Activated CD8-positive, alpha-beta memory T cell treated with anti-CD3 and anti-CD28 coated beads, Interleukin-2, amount 50 U/mL, for 1 hour (primary cell): Measurements from ENCODE around the gene NAP1L4.
A peak's percentile ranks its signal among the peaks of the same experiment; 100 is the strongest.

ENCODE experiments used
- DNase-seq: peaks from one replicate; pipeline ENCODE4 v3.0.0-alpha.2; 2020; ENCODE audit errors: extremely low read depth

Gene NAP1L4, protein sequence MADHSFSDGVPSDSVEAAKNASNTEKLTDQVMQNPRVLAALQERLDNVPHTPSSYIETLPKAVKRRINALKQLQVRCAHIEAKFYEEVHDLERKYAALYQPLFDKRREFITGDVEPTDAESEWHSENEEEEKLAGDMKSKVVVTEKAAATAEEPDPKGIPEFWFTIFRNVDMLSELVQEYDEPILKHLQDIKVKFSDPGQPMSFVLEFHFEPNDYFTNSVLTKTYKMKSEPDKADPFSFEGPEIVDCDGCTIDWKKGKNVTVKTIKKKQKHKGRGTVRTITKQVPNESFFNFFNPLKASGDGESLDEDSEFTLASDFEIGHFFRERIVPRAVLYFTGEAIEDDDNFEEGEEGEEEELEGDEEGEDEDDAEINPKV

DNA sequence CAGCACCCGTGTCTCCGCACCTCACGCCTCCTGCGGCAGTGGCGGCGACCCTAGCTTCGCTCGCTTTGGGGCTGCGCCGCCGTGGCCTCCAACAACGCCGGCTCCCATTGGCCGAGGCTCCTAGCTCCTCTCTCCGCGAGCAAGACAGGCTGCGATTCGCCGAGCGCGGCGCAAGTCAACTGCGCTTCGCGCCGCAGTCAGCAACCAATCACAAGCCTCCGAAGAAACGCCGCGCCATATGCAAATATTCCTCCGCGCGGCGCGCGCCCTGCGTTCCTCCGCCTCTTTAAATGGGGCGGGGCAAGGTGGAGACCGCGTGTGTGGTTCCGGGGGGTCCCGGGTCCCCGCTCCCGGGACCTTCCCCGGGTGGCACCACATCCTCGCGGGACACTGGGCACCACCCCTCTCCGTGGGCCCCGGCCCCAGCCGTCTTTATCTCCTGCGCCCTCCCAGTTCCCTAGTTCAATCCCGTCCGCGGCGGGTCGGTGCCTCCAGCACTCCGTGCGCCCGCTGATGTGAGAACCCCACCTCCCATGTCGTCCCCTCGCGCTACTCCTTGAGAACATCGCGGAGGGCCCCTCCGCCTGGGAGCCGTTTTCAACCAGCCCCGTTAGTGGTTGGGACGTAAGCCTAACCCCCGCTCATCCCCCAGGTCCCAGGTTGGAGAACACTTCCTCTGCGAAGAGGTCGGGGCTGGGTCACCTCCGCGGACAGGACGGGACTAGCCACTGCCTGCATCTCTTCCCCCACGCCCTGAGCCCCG lies at the start of gene NAP1L4:
TSS of gene NAP1L4 (minus strand) at position 96 of the 763 bp plus-strand sequence. CDS start 13,109 bp downstream, outside the sequence.
- peak; percentile 81 for DNase-seq

DNA sequence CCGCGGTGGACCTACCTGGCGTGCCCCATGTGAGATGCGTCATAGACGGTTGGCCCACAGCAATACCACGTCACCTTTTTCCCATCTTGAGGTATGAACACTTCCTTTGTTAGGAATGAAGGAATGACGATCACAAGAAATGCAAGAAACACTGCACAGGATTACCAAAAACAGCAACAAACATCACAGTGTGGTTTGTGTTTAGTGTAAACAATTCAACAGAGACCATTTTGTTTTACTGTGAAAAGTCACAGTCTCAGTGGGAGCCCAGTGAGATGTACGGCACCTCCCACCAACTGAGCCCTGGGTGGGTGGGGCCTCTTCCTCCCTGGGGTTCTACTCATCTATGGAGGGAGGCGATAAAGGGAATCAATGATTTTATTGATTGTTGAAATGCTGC lies 48.8 kb upstream of the NAP1L4 start:
- DNase-seq = no peak

DNA sequence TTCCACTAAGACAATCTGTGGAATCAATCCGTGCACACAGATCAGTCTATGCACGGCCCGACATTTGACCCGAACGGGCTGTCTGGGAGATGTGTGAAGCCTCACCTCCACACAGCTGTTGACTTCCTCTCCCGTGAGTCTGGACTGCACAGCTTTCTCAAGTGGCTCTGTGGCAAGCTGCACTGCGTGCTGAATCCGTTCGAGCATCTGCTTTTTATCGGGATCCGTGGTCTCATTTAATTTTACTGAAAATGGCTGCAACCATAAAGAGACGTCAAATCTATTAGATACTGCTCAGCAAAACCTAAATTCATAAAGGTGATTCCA lies 45.8 kb upstream of the NAP1L4 start:
- DNase-seq = no peak

DNA sequence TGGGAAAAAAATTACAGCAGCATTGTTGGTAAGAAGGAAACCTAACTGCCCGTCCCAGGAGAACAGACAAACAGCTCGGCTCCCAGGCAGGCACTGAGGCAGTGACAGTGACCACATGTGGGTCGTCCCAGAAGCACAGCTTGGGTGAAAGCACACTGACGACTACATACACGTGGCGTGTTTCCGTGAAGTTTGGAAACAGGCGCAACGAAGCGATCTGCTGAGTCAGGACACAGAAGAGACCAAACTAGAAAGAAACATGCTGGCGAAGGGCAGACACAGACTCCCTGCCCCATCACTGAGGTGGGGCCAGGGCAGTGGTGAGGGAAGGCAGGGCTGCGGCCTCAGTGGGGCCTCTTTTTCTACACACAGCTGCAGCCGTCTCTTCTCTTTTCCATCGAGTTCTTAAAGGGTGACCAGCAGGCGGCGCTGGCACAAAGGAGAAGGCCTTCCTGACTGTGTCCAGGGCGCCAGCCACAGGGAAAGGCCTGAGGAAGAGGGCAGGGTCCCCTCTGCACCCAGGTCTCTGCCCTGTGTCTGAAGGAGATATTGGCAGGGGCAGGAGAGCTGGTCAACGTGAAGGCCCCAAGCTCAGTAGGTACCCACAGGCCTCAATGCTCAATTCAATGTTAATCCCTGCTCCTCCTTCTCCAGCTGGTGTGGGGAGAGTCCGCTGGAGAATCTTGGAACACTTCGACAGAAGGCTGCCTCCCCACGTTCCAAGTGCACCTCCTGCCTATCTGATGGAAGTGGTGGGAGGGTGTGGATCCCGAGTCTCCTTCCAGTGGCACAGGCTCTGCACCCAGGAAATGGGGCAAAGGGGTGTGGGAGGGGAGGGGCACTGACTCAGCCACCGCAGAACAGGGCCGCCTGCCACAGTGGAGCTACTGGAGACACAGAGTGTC lies 45.2 kb upstream of the NAP1L4 start:
- no peak for DNase-seq

DNA sequence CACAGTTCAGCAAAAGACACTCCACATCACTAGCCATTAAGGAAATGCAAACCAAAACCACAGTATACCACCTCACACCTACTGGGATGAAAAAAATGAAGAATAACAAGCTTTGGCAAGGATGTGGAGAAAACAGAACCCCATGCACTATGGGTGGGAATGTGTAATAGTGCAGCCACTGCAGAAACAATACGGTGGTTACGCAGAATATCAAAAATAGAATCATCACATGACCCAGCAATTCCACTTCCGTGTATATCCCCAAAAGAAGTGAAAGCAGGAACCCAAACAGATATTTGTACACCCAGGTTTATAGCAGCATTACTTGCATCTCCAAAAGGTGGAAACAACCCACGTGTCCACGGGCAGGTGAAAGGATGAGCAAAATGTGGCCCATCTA lies 44.3 kb upstream of the NAP1L4 start:
- DNase-seq = no peak

DNA sequence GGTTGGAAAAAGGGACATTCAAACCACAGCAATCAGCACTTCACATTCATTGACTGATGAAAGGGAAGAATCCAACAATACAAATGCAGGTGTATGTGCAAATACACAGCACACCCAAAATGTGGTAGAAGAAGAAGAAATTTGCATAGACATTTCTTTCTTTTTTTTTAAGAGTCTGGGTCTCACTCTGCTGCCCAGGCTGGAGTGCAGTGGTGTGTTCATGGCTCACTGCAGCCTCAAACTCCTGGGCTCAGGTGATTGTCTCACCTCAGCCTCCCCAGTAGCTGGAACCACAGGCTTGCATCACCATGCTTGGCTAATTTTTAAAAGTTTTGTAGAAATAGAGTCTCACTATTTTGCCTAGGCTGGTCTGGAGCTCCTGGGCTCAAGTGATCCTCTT lies 43.2 kb upstream of the NAP1L4 start:
- DNase-seq = no peak

DNA sequence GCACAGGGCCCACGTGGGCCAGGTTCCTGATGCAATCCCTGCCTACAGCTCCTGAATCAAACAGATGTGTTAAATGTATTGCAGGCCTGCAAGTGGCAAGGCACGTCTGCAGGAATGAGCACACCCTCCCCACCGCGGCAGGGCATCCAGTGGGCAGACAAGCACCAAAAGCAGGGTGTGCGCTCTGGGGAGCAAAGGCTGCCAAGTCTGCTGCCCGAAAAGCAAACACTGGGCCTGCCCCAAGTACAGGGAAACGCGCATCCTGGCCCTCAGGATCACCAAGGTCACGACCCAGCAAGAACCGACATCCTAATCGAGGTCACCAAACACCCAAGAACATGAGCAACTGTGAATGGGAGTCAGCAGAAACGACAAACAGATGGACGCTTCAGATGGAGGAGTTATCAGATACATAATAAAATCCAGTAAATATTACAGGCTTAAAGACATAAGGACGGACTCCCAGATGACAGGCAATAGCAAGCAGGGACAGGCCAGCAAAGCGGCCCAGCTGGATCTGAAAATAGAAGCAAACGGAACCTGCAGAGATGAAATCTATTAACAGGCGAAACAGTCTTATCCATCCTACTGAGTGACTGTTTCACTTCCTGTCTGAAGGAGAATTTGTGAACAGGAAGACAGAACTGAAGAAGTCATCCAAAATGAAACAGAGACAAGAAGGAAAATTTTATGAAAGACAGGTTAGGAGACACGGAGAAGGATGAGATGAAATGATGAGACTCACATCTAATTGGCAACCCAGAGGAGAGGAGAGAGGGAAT lies 38.4 kb upstream of the NAP1L4 start:
- no peak for DNase-seq

DNA sequence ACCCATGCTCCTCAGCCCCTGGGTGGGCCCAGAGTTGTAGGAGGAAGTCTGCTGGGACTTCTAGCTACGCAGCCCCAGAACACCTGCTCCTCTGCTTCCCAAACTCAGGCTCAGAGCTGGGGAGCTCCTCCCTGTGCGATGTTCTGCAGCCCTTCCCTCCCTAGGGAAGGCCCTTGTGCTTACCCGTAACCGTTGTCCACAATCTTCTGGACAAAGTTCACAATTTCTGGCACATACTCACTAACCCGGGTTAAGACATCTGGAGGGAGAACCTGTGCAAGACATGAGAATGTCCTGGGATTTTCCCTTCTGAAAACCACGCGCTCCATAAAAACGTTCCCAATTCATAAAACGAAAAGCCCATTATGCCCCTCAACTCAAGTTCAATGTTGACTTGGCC lies 36.7 kb upstream of the NAP1L4 start:
- DNase-seq = no peak

DNA sequence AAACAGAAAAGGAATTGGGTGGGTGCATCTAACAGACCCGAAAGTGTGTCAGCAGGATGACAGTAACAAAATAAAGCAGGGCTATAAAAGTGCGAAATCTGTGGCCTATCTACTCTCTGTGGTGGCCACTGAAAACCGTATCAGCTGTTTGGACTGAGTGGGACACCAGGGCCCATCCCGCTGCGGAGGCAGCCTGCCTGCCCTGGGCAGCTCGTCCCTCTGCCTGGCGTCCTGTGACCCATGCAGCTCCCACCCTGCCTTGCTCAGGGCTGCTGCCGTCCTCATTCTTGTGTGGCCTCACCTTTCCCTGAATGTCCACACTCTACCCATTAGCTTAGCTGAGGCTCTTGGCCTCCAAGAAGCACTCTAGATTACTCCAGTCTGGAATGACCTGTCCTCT lies 34.7 kb upstream of the NAP1L4 start:
- no peak for DNase-seq

DNA sequence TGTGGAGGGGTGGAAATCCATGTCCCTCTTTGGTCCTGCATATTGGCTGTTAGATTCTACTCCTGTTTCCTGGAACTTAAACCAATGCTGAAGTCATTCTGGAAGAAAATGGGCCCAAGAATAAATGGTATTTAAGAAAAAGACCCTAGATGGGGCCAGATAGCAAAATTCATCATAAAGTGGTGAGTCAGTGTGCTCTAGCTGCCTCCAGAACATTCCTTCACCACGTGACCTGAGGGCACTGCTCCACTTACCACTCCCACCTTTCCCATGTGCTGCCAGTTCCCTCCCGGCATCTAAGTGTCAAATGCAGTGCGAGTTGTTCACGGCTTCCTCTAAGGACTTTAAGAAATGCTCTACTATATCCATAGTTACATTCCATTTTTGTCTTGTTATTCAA lies 30.9 kb upstream of the NAP1L4 start:
- DNase-seq = no peak

DNA sequence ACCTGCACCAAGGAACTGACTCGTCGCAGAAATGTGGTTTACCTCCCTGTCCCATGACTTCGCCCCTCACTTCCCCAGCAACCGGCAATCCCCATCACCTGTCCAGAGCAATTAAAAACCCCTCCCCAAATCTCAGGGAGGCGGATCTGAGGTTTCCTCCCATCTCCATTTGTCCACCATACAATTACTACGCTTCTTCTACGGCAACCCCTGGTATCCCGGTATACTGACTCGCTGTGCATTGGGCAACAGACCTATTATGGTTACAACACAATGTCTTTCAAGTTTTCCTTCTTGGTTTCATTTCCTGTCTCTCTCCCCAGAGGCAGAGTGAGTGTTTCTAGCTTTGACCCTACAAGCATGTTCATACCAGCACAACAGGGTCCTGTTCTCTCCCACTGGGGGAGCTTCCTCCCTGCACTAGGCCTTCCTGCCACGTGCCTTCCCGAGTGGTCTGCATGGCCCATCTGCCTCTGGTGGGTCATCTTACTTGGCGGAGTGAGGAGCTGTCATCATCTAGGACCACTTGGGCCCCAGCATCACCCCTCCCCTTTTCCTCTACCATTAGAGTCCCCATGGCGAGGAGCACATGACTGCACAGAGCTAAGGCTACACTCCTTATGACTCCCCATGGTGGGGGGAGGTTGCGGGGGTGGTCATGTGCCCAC lies 30.3 kb upstream of the NAP1L4 start:
- DNase-seq = no peak

DNA sequence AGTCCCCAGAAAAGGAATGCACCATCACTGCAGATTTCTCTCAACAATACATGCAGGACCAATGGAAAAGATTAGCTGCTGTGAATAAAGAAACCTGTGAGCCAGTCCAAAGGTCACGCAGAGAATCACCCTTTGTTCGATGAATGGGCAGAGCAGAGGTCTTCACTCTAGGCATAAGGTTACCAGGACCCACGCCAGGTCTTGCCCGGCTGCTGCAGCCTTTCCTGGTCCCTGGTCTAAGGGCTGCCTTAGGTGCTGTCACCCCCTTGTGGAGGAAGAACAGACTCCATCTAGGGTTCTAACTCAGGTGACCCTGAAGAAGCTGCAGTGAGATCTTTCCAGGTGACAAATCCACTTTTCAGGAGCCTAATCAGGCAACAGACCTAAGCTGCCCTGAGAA lies 29.0 kb upstream of the NAP1L4 start:
- DNase-seq = no peak

DNA sequence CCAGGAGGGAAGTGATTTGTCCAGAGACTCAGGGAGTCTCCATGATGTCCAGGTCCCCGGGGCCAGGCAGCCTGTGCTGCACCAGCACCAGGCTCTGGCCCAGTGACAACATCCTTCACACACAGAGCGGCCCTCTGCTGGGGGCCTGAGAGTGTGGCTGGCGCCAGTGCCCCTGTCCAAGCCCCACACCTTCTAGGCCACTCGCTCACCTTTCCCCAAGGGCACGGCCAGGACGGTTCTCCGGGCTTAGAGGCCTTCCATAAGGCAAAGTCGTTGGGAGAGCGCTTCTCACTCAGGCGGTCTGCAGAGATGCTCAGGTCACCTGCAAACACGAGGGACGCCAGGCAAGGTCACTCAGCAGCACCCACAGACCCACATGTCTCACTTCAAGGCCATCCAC lies 27.9 kb upstream of the NAP1L4 start:
- no peak for DNase-seq

DNA sequence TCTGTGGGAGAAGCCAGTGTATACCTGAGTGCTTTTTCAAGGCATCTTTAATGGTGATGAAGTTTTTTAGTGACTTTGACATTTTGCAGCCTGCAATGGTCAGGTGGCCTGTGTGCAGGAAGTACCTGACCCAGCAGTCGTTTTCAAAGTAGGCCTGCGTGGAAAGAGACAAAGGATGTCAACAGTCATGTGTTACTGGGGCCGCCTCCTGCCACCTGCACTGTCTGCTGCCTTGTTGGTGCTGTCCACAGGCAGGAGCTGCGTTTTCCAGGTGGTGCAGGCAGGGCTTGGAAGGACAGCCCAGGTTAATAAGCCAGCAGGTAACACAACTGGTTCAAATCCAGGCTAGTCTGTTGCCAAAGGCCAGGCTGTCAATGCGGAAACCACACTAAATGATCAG lies 26.5 kb upstream of the NAP1L4 start:
- DNase-seq = no peak

DNA sequence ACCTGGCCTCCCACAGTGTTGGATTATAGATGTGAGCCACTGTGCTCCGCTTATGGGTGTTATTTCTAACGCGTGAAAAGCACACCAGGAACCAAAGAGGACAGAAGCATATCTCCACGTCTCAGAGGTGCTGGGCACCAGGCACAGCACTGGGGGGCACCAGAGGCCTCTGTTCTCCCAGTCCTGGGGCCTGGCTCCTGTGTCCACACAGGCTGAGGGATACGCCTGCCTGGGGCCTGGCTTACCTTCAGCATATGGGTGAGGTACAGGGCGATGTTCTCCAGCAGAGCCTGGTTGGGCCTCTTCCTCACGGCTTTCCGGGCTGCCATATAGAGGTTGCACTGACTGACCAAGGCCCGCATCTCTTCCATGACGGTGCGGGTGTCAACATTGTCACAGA lies 24.7 kb upstream of the NAP1L4 start:
- DNase-seq = no peak

DNA sequence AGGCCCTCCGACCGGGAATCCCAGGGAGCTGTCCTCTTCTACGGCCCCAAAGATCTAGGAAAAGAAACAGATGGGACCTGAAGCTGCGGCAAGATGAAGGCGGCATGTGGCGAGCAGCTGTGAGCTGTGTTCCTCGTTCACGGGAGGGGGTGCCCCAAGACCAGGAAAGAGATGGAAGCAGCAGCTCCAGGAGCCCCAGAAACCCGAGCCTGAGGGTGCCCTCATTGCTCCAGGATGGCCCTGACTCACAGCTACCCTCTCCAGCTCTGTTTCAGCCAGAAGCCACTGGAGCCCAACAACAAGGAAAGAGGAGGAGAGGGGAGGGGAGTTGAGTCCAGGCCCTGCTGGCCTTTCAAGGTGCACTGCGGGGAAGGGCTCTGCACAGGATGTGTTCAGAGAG lies 23.7 kb upstream of the NAP1L4 start:
- DNase-seq = no peak

DNA sequence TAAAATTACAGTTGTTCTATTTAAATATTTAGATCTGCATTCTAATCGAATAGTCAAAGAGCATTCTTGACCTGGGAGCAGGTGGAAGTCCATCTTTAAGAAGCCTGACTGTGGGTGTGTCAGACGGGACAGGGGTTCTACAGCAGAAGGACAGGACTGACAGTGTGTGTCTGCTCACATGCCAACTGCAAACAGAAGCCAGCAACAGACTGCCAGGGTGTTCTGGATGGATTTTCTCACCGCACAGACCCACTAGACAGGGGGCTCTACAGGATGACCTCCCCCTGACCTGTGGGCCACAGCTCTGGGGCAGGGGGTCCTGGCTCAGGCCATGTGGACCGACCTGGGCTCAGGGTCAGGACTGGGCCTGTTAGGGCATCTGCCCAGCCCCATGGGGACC lies 22.8 kb upstream of the NAP1L4 start:
- DNase-seq = no peak

DNA sequence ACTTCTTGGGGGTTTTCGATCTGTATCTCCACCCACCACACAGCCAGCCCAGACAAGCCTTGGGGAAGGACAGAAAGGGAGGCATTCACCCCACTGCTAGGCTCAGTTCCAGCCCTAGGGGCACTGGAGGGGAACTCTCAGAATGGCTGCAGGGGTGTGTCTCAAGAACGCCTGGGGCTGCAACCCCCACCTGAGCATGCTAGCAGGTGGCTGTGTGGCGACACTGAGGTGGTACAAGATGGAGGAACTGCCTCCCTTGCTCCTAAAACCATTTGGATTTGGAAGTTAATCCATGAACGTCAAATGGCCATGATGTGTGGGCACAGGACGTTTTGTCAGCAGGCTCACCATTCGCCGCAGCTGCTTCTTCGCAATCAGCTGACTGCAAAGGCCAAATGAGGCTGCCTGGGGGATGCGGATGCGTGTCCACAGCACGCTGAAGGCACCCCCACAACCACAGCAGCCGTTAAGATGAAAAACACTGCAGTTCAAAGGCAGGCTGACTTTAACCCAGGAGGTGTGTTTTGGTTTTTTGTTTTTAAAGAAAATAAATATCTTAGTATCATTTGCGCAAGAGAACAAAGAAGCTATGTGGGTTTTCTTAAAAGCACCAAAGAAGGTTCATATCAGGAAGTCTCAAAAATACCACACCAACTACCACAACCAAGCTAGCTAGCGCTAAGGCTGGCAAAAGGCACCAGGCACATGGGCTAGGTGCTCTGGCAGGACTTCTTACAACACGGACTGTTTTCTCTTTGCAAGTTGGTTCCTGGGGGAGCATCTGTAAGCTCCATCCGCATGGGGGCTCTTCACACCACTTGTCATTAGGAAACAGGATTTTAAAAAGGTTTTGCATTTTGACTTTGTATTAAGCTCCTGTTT lies 22.2 kb upstream of the NAP1L4 start:
- DNase-seq = peak; percentile 64

DNA sequence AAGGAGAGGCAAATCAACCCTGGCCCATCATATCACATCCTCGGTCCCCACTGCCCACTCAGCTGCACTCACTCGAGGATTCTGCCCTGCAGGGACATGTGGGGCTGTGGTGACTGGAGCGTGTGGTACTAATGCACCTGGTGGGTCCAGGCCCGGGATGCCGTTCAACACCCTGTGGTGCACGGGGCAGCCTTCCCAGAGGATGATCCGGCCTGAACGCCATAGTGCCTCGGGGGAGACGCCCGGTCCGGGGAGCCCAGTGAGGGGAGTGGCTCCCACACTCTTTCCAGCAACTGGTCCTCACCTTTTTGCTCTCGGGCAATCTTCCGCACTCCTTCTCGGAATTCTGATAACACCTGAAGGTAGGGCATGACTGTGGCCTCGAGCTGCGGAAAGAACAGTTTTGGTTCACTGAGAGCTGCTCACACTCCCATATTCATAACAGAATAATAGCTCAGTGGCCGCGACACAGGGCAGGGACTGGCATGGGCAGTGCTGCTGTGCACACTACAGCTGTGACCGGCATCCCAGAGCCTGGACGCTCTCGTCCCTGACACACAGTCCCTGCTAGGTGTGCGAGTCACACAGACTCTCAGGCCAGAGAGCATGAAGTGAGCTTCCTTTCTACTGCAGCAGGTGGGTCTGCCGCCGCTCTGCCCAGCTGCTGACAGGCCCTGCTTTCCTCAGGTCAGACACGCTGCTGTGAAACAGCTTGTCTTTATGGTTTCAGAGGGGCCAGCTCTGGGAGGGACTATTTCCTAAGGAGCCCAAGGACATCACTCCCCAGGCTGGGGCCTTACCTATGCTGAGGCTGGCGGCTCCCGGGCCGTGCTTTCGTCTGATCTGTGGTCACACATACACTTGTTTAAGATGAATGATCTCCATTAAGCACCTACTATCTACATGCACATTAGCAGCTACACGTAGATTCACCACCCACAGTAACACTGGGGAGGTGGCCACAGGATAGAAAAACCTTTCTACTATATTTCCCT lies 20.1 kb upstream of the NAP1L4 start:
- no peak for DNase-seq
